HG03039 (cell line): ENCODE results near the gene SFXN3.
A peak's percentile ranks its signal among the peaks of the same experiment; 100 is the strongest.

Source experiments
- ATAC-seq: cut with Tn5 transposase; IDR thresholded peaks from one replicate; pipeline ENCODE4 v1.9.1; 2021; ENCODE audit warnings: mild to moderate bottlenecking, moderate library complexity; ENCODE audit not compliant: unreplicated experiment

The SFXN3 gene

GRCh38 chr10:101014966-101015581, 16.0 kb upstream of the SFXN3 start:
- no peak for ATAC-seq

GRCh38 chr10:101015582-101015973, 15.5 kb upstream of the SFXN3 start:
- ATAC-seq = no peak

GRCh38 chr10:101016814-101017213, 14.2 kb upstream of the SFXN3 start:
- no peak for ATAC-seq

- no peak for ATAC-seq
Observed at GRCh38 chr10:101018118-101018599, 12.9 kb upstream of the SFXN3 start.

- no peak for ATAC-seq
Observed at GRCh38 chr10:101018600-101019439, 12.2 kb upstream of the SFXN3 start.

GRCh38 chr10:101019440-101019703, 11.7 kb upstream of the SFXN3 start:
- ATAC-seq = no peak

- no peak for ATAC-seq
Observed at GRCh38 chr10:101020427-101021075, 10.5 kb upstream of the SFXN3 start.

GRCh38 chr10:101021239-101021638, 9.8 kb upstream of the SFXN3 start:
- ATAC-seq = no peak

- ATAC-seq = no peak
Observed at GRCh38 chr10:101021692-101022251, 9.3 kb upstream of the SFXN3 start.

- ATAC-seq = no peak
Observed at GRCh38 chr10:101022967-101023705, 7.9 kb upstream of the SFXN3 start.

- no peak for ATAC-seq
Observed at GRCh38 chr10:101027106-101027720, 3.8 kb upstream of the SFXN3 start.

GRCh38 chr10:101028446-101029337, 2.3 kb upstream of the SFXN3 start:
- ATAC-seq = no peak

GRCh38 chr10:101029520-101030295, 1.3 kb upstream of the SFXN3 start:
- ATAC-seq = no peak

- no peak for ATAC-seq
Observed at GRCh38 chr10:101030496-101031127, 422 bp upstream of the SFXN3 start.

- ATAC-seq = peak; percentile 37
Observed at GRCh38 chr10:101031796-101032636, 982 bp downstream of the SFXN3 start.

GRCh38 chr10:101032637-101033224, 1.7 kb downstream of the SFXN3 start:
- no peak for ATAC-seq

GRCh38 chr10:101033276-101033675, 2.2 kb downstream of the SFXN3 start:
- ATAC-seq = no peak
